Smooth muscle cell (in vitro differentiated cells): ENCODE measurements around the gene UBR1. TPM values are rescaled to one million over a fixed set of nuclear protein-coding genes. Genes with fewer than 3 reads are reported as not detected.

ENCODE experiments used
- DNase-seq: peaks from one replicate; lab custom pipeline; 2025; ENCODE audit not compliant: unreplicated experiment; lab: John Stamatoyannopoulos, UW
- H2AFZ ChIP-seq: fragments of 200-600 bp; sonication (generic); 2 replicates; pipeline ENCODE4 v1.6.0; 2016; ENCODE audit warnings: antibody characterized with exemption, low read depth, mild to moderate bottlenecking
- H3F3A ChIP-seq: fragments of 200-600 bp; sonication (generic); 2 replicates; pipeline ENCODE4 v1.6.0; 2017; ENCODE audit warnings: antibody characterized with exemption, low read depth
- H3K27ac ChIP-seq: fragments of 200-600 bp; sonication (generic); 2 replicates; pipeline ENCODE4 v1.5.1; 2016; ENCODE audit warnings: low read depth, mild to moderate bottlenecking
- H3K27me3 ChIP-seq: fragments of 200-600 bp; sonication (generic); 2 replicates; pipeline ENCODE4 v1.6.1; 2016; ENCODE audit warnings: low read depth, mild to moderate bottlenecking
- H3K36me3 ChIP-seq: fragments of 200-600 bp; sonication (generic); 2 replicates; pipeline ENCODE4 v1.5.1; 2016; ENCODE audit warnings: low read depth
- H3K4me1 ChIP-seq: fragments of 200-600 bp; sonication (generic); 2 replicates; pipeline ENCODE4 v1.5.1; 2016; ENCODE audit warnings: low read depth
- H3K4me2 ChIP-seq: fragments of 200-600 bp; sonication (generic); 2 replicates; pipeline ENCODE4 v1.6.0; 2016; ENCODE audit warnings: mild to moderate bottlenecking
- H3K4me3 ChIP-seq: fragments of 200-600 bp; sonication (generic); 2 replicates; pipeline ENCODE4 v1.5.1; 2016; ENCODE audit warnings: mild to moderate bottlenecking
- H3K79me2 ChIP-seq: fragments of 200-600 bp; sonication (generic); 2 replicates; pipeline ENCODE4 v1.6.0; 2016; ENCODE audit warnings: low read depth, mild to moderate bottlenecking
- H3K9ac ChIP-seq: fragments of 200-600 bp; sonication (generic); 2 replicates; pipeline ENCODE4 v1.6.0; 2016; ENCODE audit warnings: low read depth
- H3K9me3 ChIP-seq: fragments of 200-600 bp; sonication (generic); replicated peaks from 2 replicates; pipeline ENCODE4 v1.5.1; 2016; ENCODE audit warnings: low read depth
- H4K20me1 ChIP-seq: fragments of 200-600 bp; sonication (generic); 2 replicates; pipeline ENCODE4 v1.6.0; 2016; ENCODE audit warnings: low read depth
- WGBS: methylation state at CpG from one replicate; pipeline ENCODE4 v1.1.7; 2016; ENCODE audit warnings: low lambda C conversion rate; 5-methylcytosine and 5-hydroxymethylcytosine counted together
- polyA plus RNA-seq: library from polyadenylated mRNA; unstranded; fragments of >200 nt; fragmentation: Nextera tagmentation; extraction: Ambion mirVana; gene quantifications from 2 replicates; pipeline ENCODE4 v1.2.1, GENCODE V29; 2016
- total RNA-seq: library from RNA; depleted of rRNA; stranded (reverse); fragments of >200 nt; gene quantifications from 2 replicates; pipeline ENCODE4 v1.2.3, GENCODE V29; 2014
- TF ChIP-seq, protein P1 (sequence below): fragments of 200-600 bp; sonication (generic); IDR thresholded peaks from 2 replicates; pipeline ENCODE4 v1.5.1; 2017; ENCODE audit warnings: borderline replicate concordance, mild to moderate bottlenecking, antibody characterized with exemption; ENCODE audit not compliant: insufficient read depth, poor library complexity, severe bottlenecking

Gene UBR1
- total and polyA plus RNA-seq, 2 experiments from 2014 or later, result 8.7 to 24.0 TPM

DNA sequence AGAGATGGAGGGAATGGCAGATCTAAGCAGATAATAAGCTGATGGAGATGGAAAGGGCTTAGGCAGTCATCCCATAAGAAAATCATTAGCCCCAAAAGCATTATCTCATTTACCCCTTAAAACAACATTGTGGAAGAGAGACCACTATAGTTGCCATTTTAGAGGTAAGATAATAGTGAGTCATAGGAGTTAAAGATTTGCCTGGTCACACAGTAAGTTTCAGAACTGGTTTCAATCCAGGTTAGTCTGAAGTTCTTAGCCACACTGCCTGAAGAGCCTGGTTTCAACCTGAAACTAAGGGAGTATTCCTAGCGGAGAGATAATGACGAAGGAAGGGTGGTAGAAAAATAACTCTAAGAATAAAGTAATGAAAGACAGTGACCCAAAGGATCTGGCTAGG lies 13.0 kb upstream of the UBR1 start:
- no peaks in the 10 kb centered on the region for H3K79me2 ChIP-seq
- 94% methylated on average over 2 of the region's 2 CpGs for WGBS

DNA sequence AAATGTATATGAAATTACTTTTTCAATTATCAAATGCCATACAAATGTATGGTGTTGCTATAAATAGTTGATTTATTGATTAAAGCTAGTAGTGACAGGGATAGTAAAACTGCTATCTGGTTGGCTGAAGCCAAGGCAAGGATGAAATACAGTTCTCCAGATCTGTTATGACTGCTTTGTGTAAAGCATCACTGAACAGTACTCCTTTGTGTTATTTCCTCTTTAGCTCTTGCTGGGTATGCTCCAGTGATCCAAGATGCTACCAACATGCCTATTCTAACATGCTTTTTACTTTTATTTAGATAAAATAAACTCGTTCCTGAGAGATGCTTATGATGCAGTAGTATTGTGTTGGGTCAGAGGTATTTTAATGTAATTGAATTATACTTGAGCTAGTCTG lies 12.4 kb upstream of the UBR1 start:
- H3K4me3 ChIP-seq, result no peak overlapping the region
- no peak overlapping the region for H3K9ac ChIP-seq
- no peaks in the 10 kb centered on the region for H3F3A ChIP-seq
- no peak for DNase-seq
- H3K4me2 ChIP-seq, result no peak overlapping the region
- H3K36me3 ChIP-seq, result no peaks in the 10 kb centered on the region
- TF ChIP-seq, protein P1, sequence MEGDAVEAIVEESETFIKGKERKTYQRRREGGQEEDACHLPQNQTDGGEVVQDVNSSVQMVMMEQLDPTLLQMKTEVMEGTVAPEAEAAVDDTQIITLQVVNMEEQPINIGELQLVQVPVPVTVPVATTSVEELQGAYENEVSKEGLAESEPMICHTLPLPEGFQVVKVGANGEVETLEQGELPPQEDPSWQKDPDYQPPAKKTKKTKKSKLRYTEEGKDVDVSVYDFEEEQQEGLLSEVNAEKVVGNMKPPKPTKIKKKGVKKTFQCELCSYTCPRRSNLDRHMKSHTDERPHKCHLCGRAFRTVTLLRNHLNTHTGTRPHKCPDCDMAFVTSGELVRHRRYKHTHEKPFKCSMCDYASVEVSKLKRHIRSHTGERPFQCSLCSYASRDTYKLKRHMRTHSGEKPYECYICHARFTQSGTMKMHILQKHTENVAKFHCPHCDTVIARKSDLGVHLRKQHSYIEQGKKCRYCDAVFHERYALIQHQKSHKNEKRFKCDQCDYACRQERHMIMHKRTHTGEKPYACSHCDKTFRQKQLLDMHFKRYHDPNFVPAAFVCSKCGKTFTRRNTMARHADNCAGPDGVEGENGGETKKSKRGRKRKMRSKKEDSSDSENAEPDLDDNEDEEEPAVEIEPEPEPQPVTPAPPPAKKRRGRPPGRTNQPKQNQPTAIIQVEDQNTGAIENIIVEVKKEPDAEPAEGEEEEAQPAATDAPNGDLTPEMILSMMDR, result no peak
- H3K27me3 ChIP-seq, result peaks cover 26% of the 10 kb centered on the region
- no peak overlapping the region for H2AFZ ChIP-seq
- H4K20me1 ChIP-seq, result no peaks in the 10 kb centered on the region
- 69% methylated on average over 1 of the region's 1 CpG for WGBS
- H3K9me3 ChIP-seq, result no peaks in the 10 kb centered on the region
- H3K27ac ChIP-seq, result no peak overlapping the region
- no peaks in the 10 kb centered on the region for H3K4me1 ChIP-seq
- no peaks in the 10 kb centered on the region for H3K79me2 ChIP-seq

More for the DNA sequence above, 13.0 kb upstream of the UBR1 start:
- Histone ChIP-seq H3K4me2 (no peak overlapping the region), H3K4me3 (no peak overlapping the region), H3F3A (no peaks in the 10 kb centered on the region), H3K4me1 (no peaks in the 10 kb centered on the region), H2AFZ (no peak overlapping the region), H3K27me3 (peaks cover 26% of the 10 kb centered on the region), H3K9ac (no peak overlapping the region), H4K20me1 (no peaks in the 10 kb centered on the region), H3K36me3 (no peaks in the 10 kb centered on the region), H3K27ac (no peak overlapping the region), H3K9me3 (no peaks in the 10 kb centered on the region)
- TF ChIP-seq, protein P1, result no peak
- no peak for DNase-seq

DNA sequence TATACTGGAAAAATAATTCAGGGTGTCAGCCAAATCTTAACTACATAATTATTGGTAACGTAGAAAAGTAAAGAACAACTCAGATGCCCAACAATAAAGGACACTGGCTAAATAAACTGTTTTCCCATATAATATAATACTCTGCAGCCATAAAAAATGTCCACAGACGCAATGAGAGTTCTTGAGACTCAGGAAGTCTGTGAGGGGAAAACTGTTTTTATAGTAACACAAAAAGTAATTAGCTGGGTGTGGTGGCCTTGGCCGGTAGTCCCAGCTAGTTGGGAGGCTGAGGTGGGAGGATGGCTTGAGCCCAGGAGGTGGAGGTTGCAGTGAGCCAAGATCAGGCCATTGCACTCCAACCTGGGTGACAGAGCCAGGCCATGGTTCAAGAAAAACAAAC lies 5.5 kb upstream of the UBR1 start:
- no peak for DNase-seq
- Histone ChIP-seq H3K27ac (no peak overlapping the region), H3K9me3 (no peaks in the 10 kb centered on the region), H3K4me3 (no peak overlapping the region), H3K4me2 (no peak overlapping the region), H3K36me3 (no peaks in the 10 kb centered on the region), H3K9ac (no peak overlapping the region), H4K20me1 (no peaks in the 10 kb centered on the region), H3F3A (no peaks in the 10 kb centered on the region), H3K79me2 (no peaks in the 10 kb centered on the region), H3K27me3 (peaks cover 1% of the 10 kb centered on the region), H3K4me1 (peaks cover 3% of the 10 kb centered on the region), H2AFZ (no peak overlapping the region)
- WGBS, result 93% methylated on average over 3 of the region's 3 CpGs
- TF ChIP-seq, protein P1, result no peak

DNA sequence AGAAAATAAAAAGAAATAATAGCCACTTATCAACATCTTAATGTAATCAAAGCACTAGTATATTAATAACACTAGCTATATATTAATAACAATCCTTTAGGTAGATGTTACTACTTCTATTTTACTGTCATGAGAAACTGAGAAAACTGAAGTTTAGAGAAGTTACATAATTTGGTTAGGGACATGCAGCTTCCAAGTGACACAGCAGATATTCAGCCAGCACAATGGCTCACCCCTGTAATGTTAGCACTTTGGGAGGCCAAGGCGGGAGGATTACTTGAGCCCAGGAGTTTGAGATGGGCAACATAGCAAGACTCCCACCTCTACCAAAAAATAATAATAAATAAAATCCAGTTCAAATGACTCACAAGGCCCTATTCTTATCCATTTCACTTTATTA lies 1.9 kb upstream of the UBR1 start:
- H3K9me3 ChIP-seq, result no peaks in the 10 kb centered on the region
- no peak overlapping the region for H2AFZ ChIP-seq
- H4K20me1 ChIP-seq, result peaks cover 12% of the 10 kb centered on the region
- H3K36me3 ChIP-seq, result no peaks in the 10 kb centered on the region
- peaks cover 29% of the 10 kb centered on the region for H3K79me2 ChIP-seq
- no peaks in the 10 kb centered on the region for H3K27me3 ChIP-seq
- H3K27ac ChIP-seq, result no peak overlapping the region
- no peak for DNase-seq
- no peak overlapping the region for H3K4me3 ChIP-seq
- WGBS, result 94% methylated on average over 1 of the region's 1 CpG
- TF ChIP-seq, protein P1, result no peak
- H3K4me1 ChIP-seq, result peaks cover 10% of the 10 kb centered on the region
- no peak overlapping the region for H3K4me2 ChIP-seq
- no peaks in the 10 kb centered on the region for H3F3A ChIP-seq
- H3K9ac ChIP-seq, result no peak overlapping the region
